ENCODE data around the gene RAD51B.

DNA sequence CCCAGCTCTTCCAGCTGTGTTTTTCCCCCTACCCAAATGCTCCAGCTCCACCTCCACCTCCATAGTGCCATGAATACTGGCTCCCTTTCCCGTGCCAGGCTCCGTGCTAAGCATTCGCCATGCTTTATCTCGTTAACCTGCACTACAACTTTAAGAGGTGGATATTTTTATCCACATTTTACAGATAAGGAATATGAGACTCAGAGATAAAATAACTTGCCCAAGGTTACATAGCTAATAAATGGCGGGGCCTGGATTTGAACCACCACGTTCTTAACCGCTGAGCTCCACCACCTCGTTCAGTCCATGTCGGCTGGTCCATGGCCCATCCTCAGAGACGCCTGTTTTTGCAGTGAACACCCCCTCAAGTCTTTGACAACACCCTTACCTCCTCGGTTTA lies 858.3 kb downstream of the RAD51B start:
- TF ChIP-seq, protein P1, sequence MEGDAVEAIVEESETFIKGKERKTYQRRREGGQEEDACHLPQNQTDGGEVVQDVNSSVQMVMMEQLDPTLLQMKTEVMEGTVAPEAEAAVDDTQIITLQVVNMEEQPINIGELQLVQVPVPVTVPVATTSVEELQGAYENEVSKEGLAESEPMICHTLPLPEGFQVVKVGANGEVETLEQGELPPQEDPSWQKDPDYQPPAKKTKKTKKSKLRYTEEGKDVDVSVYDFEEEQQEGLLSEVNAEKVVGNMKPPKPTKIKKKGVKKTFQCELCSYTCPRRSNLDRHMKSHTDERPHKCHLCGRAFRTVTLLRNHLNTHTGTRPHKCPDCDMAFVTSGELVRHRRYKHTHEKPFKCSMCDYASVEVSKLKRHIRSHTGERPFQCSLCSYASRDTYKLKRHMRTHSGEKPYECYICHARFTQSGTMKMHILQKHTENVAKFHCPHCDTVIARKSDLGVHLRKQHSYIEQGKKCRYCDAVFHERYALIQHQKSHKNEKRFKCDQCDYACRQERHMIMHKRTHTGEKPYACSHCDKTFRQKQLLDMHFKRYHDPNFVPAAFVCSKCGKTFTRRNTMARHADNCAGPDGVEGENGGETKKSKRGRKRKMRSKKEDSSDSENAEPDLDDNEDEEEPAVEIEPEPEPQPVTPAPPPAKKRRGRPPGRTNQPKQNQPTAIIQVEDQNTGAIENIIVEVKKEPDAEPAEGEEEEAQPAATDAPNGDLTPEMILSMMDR (optimal IDR thresholded peaks at IDR 0.05 in 1 of 3, IDR thresholded peaks at IDR 0.05 in 1 of 3, conservative IDR thresholded peaks at IDR 0.05 in 1 of 3; ENCODE audit: extremely low read depth in 1 of 3, insufficient read depth in 2 of 3, low read length in 3 of 3), result no peak
- TF ChIP-seq EZH2 (IDR thresholded peaks at IDR 0.05; ENCODE audit: low read length), result no peak

Measured in keratinocyte (primary cell).